B cell (primary cell): ENCODE results near the gene LHX2.

Experiments used
- CTCF ChIP-seq: fragments of 200-600 bp; IDR thresholded peaks from one replicate; pipeline ENCODE4 v1.8.0; 2022; ENCODE audit warnings: antibody characterized with exemption, mild to moderate bottlenecking
- EZH2 ChIP-seq: IDR thresholded peaks from 2 replicates; pipeline ENCODE4 v1.6.1; 2012; ENCODE audit warnings: borderline replicate concordance, low read depth, mild to moderate bottlenecking, moderate library complexity, low read length; ENCODE audit not compliant: insufficient read depth, poor library complexity, severe bottlenecking

GRCh38 chr9:124018730-124019697, 7.4 kb downstream of the LHX2 start:
- TF ChIP-seq CTCF (no peak), EZH2 (no peak)
